Endodermal cell (in vitro differentiated cells): ENCODE results near the gene TIGD2. TPM values are rescaled to one million over a fixed set of nuclear protein-coding genes. Genes with fewer than 3 reads are reported as not detected.

ENCODE experiments used
- DNase-seq: peaks from one replicate; pipeline ENCODE4 v3.0.0-alpha.2; 2017
- H3K27ac ChIP-seq: 2 replicates; pipeline ENCODE4 v1.5.1; 2013; ENCODE audit warnings: mild to moderate bottlenecking, low read depth, low read length, moderate library complexity
- H3K27me3 ChIP-seq: 2 replicates; pipeline ENCODE4 v1.6.1; 2013; ENCODE audit warnings: mild to moderate bottlenecking, low read length, moderate library complexity; ENCODE audit not compliant: insufficient read depth, control insufficient read depth, poor library complexity, severe bottlenecking
- H3K36me3 ChIP-seq: 2 replicates; pipeline ENCODE4 v1.7.0; 2013; ENCODE audit warnings: mild to moderate bottlenecking, low read length, moderate library complexity; ENCODE audit not compliant: control insufficient read depth, insufficient read depth
- H3K4me1 ChIP-seq: one replicate; pipeline ENCODE4 v1.7.0; 2013; ENCODE audit warnings: low read length; ENCODE audit not compliant: control insufficient read depth, insufficient read depth
- H3K4me3 ChIP-seq: 2 replicates; pipeline ENCODE4 v1.5.1; 2013; ENCODE audit warnings: mild to moderate bottlenecking, low read length, moderate library complexity
- H3K9ac ChIP-seq: 2 replicates; pipeline ENCODE4 v1.6.1; 2013; ENCODE audit warnings: mild to moderate bottlenecking, low read length, moderate library complexity; ENCODE audit not compliant: poor library complexity, severe bottlenecking; ENCODE audit errors: extremely low read depth
- H3K9me3 ChIP-seq: 2 replicates; pipeline ENCODE4 v1.6.1; 2013; ENCODE audit warnings: mild to moderate bottlenecking, low read length, moderate library complexity; ENCODE audit not compliant: control insufficient read depth
- H3K27ac Mint-ChIP-seq: 2 replicates; pipeline ENCODE4 v1.8.0; 2020; ENCODE audit warnings: mixed read lengths
- H3K27me3 Mint-ChIP-seq: 2 replicates; pipeline ENCODE4 v1.8.0; 2021; ENCODE audit warnings: mild to moderate bottlenecking, mixed read lengths; ENCODE audit not compliant: insufficient read depth
- H3K36me3 Mint-ChIP-seq: 2 replicates; pipeline ENCODE4 v1.8.0; 2020; ENCODE audit warnings: low read depth, mixed read lengths
- H3K4me1 Mint-ChIP-seq: 2 replicates; pipeline ENCODE4 v1.8.0; 2020; ENCODE audit warnings: mixed read lengths
- H3K4me3 Mint-ChIP-seq: 2 replicates; pipeline ENCODE4 v1.8.0; 2020; ENCODE audit warnings: mild to moderate bottlenecking, moderate library complexity, mixed read lengths
- H3K9me3 Mint-ChIP-seq: 2 replicates; pipeline ENCODE4 v1.8.0; 2020; ENCODE audit warnings: mild to moderate bottlenecking, mixed read lengths
- WGBS, 2 experiments: methylation state at CpG; one replicate each; pipeline versions ENCODE4 v1.1.5 to v1.1.7; 2013; ENCODE audit warnings: missing lambda C conversion rate in 2 of 2, mixed read lengths in 1 of 2; ENCODE audit not compliant: insufficient coverage in 1 of 2, insufficient read length in 1 of 2; 5-methylcytosine and 5-hydroxymethylcytosine counted together
- total RNA-seq, 2 donors: library from RNA; stranded (reverse); fragmentation: NEBNext Ultra II Directional in 1 of 2; extraction: Animal tissue kit (Norgen Biotek cat#: 25700) in 1 of 2; gene quantifications; 2 replicates in 1 of 2; 3 replicates in 1 of 2; pipeline ENCODE4 v1.2.1, GENCODE V29; 2021
- TF ChIP-seq, protein P1 (sequence below): fragments of 200-600 bp; sonication (generic); conservative IDR thresholded peaks from 2 replicates; pipeline ENCODE4 v1.5.0; 2021; ENCODE audit warnings: antibody characterized with exemption, mild to moderate bottlenecking

The TIGD2 gene
- total RNA-seq, 2 donors from 2014 or later: 11.7 to 15.1 TPM

DNA sequence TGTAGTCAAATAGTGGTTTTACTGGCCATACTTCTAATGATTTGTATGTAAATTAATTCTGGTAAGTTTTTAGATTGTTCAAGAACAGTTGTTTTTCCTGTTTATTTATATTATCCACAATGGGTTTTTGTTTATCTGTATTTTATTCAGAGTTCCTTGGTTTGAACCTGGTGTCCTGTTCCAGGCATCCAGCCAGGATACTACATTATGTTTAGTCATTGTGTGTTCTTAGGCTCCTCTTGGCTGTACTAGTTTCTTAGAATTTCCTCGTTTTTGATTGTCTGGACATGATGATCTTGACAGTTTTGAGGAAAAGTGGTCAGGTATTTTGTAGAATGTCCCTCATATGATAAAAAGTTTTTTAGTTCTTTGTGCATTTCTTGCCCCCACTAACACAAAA lies 7.8 kb downstream of the TIGD2 start:
- 92 to 100% methylated on average over 1 of the region's 1 CpG for WGBS, 2 experiments
- H3K27me3 Mint-ChIP-seq: no peaks in the 10 kb centered on the region
- Histone ChIP-seq H3K4me1 (no peaks in the 10 kb centered on the region), H3K27me3 (no peaks in the 10 kb centered on the region), H3K36me3 (peaks cover 12% of the 10 kb centered on the region), H3K9ac (no peak overlapping the region), H3K9me3 (no peaks in the 10 kb centered on the region), H3K4me3 (no peak overlapping the region), H3K27ac (no peak overlapping the region)
- H3K27ac Mint-ChIP-seq: no peak overlapping the region
- peaks cover 11% of the 10 kb centered on the region for H3K36me3 Mint-ChIP-seq
- H3K4me3 Mint-ChIP-seq: no peak overlapping the region
- peaks cover 4% of the 10 kb centered on the region for H3K4me1 Mint-ChIP-seq
- H3K9me3 Mint-ChIP-seq: peaks cover 3% of the 10 kb centered on the region
- DNase-seq: no peak
- TF ChIP-seq, protein P1, sequence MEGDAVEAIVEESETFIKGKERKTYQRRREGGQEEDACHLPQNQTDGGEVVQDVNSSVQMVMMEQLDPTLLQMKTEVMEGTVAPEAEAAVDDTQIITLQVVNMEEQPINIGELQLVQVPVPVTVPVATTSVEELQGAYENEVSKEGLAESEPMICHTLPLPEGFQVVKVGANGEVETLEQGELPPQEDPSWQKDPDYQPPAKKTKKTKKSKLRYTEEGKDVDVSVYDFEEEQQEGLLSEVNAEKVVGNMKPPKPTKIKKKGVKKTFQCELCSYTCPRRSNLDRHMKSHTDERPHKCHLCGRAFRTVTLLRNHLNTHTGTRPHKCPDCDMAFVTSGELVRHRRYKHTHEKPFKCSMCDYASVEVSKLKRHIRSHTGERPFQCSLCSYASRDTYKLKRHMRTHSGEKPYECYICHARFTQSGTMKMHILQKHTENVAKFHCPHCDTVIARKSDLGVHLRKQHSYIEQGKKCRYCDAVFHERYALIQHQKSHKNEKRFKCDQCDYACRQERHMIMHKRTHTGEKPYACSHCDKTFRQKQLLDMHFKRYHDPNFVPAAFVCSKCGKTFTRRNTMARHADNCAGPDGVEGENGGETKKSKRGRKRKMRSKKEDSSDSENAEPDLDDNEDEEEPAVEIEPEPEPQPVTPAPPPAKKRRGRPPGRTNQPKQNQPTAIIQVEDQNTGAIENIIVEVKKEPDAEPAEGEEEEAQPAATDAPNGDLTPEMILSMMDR: no peak

DNA sequence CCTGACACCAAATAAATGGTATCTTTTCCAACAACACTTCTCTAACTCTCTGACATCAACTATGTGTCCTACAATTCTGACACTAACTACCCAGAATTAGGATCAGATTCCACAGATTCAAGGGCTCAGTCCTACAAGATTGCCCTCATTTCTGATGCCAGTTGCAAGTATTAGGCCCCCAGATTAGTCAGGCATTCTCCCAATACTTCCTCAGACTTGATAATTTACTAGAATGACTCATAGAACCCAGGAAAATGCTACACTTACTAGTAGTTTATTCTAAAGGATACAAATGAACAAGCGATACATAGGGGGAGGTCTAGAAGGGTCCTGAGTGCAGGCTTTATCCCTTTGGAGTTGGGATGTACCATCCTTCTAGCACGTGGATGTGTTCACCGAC lies 8.5 kb downstream of the TIGD2 start:
- peaks cover 3% of the 10 kb centered on the region for H3K9me3 Mint-ChIP-seq

DNA sequence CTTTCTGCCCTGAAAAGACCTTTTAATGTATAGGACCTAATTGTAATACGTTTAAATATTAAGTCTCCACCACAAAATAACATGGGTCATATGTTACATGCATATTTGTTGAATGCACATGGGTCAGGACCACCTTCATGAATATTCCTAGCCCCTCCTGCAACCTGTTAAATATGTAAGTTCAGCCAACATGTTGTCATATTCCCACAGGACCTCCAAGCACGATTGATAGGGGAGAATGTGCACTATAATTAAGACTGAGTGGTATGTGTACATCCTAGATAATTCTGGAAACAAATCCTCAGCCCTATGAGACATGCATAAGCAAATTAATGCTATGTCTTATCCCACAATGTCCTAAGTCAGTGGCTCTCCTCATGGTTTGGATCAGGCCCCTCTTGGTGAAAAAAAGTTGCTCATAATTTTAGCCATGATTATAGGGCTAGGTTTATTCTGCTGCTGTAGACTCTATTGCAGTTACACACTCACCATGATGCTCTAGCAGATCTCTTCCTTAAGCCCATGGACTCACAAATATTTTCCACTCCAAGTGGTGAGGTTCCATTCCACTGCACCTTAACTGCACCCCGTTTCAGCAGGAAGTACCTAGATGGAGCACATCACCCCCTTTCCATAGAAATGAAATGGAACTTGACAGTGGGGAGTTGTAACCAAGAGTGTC lies 10.2 kb downstream of the TIGD2 start:
- Mint-ChIP-seq H3K4me1 (peaks cover under 1% of the 10 kb centered on the region), H3K4me3 (no peak overlapping the region), H3K27ac (no peak overlapping the region), H3K36me3 (peaks cover 4% of the 10 kb centered on the region), H3K9me3 (peaks cover 3% of the 10 kb centered on the region), H3K27me3 (no peaks in the 10 kb centered on the region)
- no peaks in the 10 kb centered on the region for H3K9me3 ChIP-seq
- TF ChIP-seq, protein P1: no peak
- DNase-seq: no peak
- no peaks in the 10 kb centered on the region for H3K27me3 ChIP-seq
- H3K9ac ChIP-seq: no peak overlapping the region
- peaks cover 5% of the 10 kb centered on the region for H3K36me3 ChIP-seq
- no peak overlapping the region for H3K27ac ChIP-seq
- no peaks in the 10 kb centered on the region for H3K4me1 ChIP-seq
- 85% methylated on average over 2 of the region's 3 CpGs; no CpG with 5 or more reads in 1 of the 2 experiments for WGBS, 2 experiments
- H3K4me3 ChIP-seq: no peak overlapping the region

More for the DNA sequence above, 8.5 kb downstream of the TIGD2 start:
- H3K9me3 ChIP-seq: no peaks in the 10 kb centered on the region
- H3K27me3 ChIP-seq: no peaks in the 10 kb centered on the region
- Mint-ChIP-seq H3K36me3 (peaks cover 6% of the 10 kb centered on the region), H3K27ac (no peak overlapping the region), H3K27me3 (no peaks in the 10 kb centered on the region), H3K4me1 (peaks cover 4% of the 10 kb centered on the region), H3K4me3 (no peak overlapping the region)
- no peak for DNase-seq
- 85 to 95% methylated on average over 2 to 3 of the region's 3 CpGs for WGBS, 2 experiments
- H3K4me1 ChIP-seq: no peaks in the 10 kb centered on the region
- H3K4me3 ChIP-seq: no peak overlapping the region
- H3K9ac ChIP-seq: no peak overlapping the region
- peaks cover 6% of the 10 kb centered on the region for H3K36me3 ChIP-seq
- TF ChIP-seq, protein P1: no peak
- H3K27ac ChIP-seq: no peak overlapping the region
